AG10803 (cell line): ENCODE results near the gene TCF20.
A peak's percentile ranks its signal among the peaks of the same experiment; 100 is the strongest.

Experiments
- DNase-seq: peaks from one replicate; pipeline ENCODE4 v3.0.0; 2010; ENCODE audit warnings: low read depth
- H3K4me3 ChIP-seq: 2 replicates; pipeline ENCODE4 v1.5.1; 2011; ENCODE audit warnings: mild to moderate bottlenecking, low read length, control low read depth
- CTCF ChIP-seq: conservative IDR thresholded peaks from 2 replicates; pipeline ENCODE4 v1.5.1; 2011; ENCODE audit warnings: mild to moderate bottlenecking, low read length, control low read depth, inconsistent platforms

Gene TCF20

GRCh38 chr22:42286205-42286604 is 15.8 kb upstream of the TCF20 start:
- DNase-seq: no peak
- no peak overlapping the region for H3K4me3 ChIP-seq
- TF ChIP-seq CTCF: no peak

GRCh38 chr22:42285604-42286003 is 15.2 kb upstream of the TCF20 start:
- H3K4me3 ChIP-seq: no peak overlapping the region
- no peak for DNase-seq
- TF ChIP-seq CTCF: no peak

GRCh38 chr22:42284643-42285181 is 14.3 kb upstream of the TCF20 start:
- DNase-seq: no peak
- TF ChIP-seq CTCF: no peak
- no peak overlapping the region for H3K4me3 ChIP-seq

GRCh38 chr22:42284202-42284591 is 13.7 kb upstream of the TCF20 start:
- no peak for TF ChIP-seq CTCF
- H3K4me3 ChIP-seq: no peak overlapping the region
- DNase-seq: no peak

GRCh38 chr22:42283278-42284201 is 13.1 kb upstream of the TCF20 start:
- DNase-seq: no peak
- no peak for TF ChIP-seq CTCF
- H3K4me3 ChIP-seq: peak overlapping the region; percentile 45

GRCh38 chr22:42282943-42283277 is 12.5 kb upstream of the TCF20 start:
- no peak for DNase-seq
- no peak for TF ChIP-seq CTCF
- no peak overlapping the region for H3K4me3 ChIP-seq
